NB4 (cell line): Measurements from ENCODE around the gene POU2AF1.

Source experiments
- DNase-seq: peaks from one replicate; pipeline ENCODE4 v3.0.0; 2010; ENCODE audit warnings: low read depth
- H3K4me3 ChIP-seq: one replicate; pipeline ENCODE4 v1.5.1; 2011; ENCODE audit warnings: mild to moderate bottlenecking, low read depth, low read length, moderate library complexity
- MYC ChIP-seq: IDR thresholded peaks from 2 replicates; pipeline ENCODE4 v1.6.1; 2011; ENCODE audit warnings: low read depth, low read length
- POLR2A ChIP-seq: IDR thresholded peaks from 2 replicates; pipeline ENCODE4 v1.6.1; 2011; ENCODE audit warnings: mild to moderate bottlenecking; ENCODE audit not compliant: insufficient read length; ENCODE audit errors: extremely low read depth
- TF ChIP-seq, protein P1 (sequence below): IDR thresholded peaks from one replicate; pipeline ENCODE4 v1.5.1; 2012; ENCODE audit warnings: low read depth, low read length
- TF ChIP-seq, protein P2 (sequence below): IDR thresholded peaks from 2 replicates; pipeline ENCODE4 v1.6.1; 2011; ENCODE audit warnings: low read depth, low read length

Gene POU2AF1

GRCh38 chr11:111367411-111368284 is 11.4 kb downstream of the POU2AF1 start:
- DNase-seq, result no peak
- no peak overlapping the region for H3K4me3 ChIP-seq
- TF ChIP-seq, protein P1, sequence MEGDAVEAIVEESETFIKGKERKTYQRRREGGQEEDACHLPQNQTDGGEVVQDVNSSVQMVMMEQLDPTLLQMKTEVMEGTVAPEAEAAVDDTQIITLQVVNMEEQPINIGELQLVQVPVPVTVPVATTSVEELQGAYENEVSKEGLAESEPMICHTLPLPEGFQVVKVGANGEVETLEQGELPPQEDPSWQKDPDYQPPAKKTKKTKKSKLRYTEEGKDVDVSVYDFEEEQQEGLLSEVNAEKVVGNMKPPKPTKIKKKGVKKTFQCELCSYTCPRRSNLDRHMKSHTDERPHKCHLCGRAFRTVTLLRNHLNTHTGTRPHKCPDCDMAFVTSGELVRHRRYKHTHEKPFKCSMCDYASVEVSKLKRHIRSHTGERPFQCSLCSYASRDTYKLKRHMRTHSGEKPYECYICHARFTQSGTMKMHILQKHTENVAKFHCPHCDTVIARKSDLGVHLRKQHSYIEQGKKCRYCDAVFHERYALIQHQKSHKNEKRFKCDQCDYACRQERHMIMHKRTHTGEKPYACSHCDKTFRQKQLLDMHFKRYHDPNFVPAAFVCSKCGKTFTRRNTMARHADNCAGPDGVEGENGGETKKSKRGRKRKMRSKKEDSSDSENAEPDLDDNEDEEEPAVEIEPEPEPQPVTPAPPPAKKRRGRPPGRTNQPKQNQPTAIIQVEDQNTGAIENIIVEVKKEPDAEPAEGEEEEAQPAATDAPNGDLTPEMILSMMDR, result no peak
- TF ChIP-seq, protein P2, sequence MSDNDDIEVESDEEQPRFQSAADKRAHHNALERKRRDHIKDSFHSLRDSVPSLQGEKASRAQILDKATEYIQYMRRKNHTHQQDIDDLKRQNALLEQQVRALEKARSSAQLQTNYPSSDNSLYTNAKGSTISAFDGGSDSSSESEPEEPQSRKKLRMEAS, result no peak
- TF ChIP-seq POLR2A (no peak), MYC (no peak)

- TF ChIP-seq, protein P1, result no peak
- TF ChIP-seq, protein P2, result no peak
- TF ChIP-seq MYC (no peak), POLR2A (no peak)
- no peak for DNase-seq
- H3K4me3 ChIP-seq, result no peak overlapping the region
Observed at GRCh38 chr11:111366560-111367410, 12.3 kb downstream of the POU2AF1 start.

DNA sequence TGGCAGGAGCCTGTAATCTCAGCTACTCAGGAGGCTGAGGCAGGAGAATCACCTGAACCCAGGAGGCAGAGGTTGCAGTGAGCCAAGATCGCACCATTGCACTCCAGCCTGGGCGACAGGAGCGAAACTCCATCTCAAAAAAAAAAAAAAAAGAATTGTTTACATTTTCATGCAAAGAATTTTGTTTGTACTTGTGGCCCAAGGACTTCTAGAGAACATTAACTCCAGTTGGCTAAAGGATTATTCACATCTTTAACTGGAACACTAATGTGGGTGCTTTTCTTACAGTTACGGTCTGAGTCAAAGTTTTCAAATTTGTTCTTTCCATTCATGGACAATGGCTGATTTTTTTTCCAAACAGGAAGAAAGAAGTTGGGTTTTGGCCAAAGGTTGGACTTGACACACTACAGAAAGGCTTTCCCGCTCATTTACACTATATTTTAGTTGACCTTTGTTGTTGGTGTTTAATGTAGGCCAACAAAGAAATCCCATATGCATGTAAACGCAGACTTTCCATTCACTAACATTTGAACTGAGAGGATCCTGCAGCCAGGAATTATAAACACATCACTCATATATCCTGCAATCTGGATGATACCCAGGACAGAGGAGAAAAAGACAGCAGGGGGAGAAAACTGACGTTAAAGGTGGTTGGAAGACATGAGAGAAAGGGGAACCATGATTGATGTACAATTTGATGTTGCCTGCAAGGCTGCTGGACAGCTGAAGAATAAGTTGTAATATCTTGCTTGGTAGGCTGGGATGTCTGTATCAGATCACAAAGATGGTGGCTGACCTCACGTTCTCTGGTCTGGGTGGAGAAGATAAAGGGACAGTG is 13.1 kb downstream of the POU2AF1 start:
- no peak overlapping the region for H3K4me3 ChIP-seq
- TF ChIP-seq POLR2A (no peak), MYC (no peak)
- TF ChIP-seq, protein P1, result no peak
- TF ChIP-seq, protein P2, result no peak
- no peak for DNase-seq

DNA sequence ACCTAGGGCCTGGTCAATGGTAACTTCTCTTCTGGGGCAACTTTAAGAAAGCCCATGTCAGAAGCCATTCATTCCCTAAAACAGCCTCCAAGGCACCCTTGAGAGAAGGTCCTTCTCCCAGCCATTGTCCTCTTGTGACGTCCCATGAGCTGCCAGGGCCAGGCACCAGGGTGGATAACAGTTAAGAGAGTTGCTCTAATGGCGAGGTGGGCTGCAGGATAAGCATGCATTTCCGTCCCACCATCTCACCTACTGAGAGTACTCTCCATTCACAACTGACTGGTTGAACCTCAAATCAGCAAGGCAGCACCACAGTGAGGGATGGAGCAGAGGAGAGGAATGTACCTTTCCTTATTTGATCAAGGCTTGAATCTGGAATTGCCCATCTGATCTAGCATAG is 14.6 kb downstream of the POU2AF1 start:
- TF ChIP-seq POLR2A, result no peak
- TF ChIP-seq, protein P1, result no peak
- TF ChIP-seq, protein P2, result no peak
- H3K4me3 ChIP-seq, result no peak overlapping the region
- no peak for DNase-seq

DNA sequence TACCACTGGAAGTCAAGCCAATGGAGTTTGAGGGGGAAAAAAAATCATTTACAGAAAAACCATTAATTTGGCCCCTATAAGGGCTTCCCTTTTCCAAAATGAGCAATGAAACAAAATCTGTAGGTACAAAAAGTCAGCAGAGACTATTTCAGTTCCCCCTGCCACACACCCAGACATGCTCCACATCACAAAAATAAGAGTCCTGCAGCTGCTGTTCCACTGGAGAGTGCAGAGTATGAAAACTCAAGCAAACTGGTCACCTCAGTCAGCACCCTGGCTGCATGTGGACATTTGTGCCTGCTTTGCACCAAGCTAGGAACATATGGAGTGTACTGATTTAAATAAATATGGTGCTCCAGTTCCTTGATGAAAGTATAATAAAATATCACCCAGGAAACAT is 15.1 kb downstream of the POU2AF1 start:
- no peak overlapping the region for H3K4me3 ChIP-seq
- TF ChIP-seq, protein P2, result no peak
- TF ChIP-seq, protein P1, result no peak
- TF ChIP-seq POLR2A, result no peak
- no peak for TF ChIP-seq MYC
- no peak for DNase-seq
